Fibroblast of mammary gland (primary cell): ENCODE measurements around the gene CNTFR.

Experiments
- DNase-seq: peaks from one replicate; pipeline ENCODE4 v3.0.0-alpha.2; 2010; ENCODE audit warnings: low read depth
- H3K4me3 ChIP-seq: 2 replicates; pipeline ENCODE4 v1.5.1; 2011; ENCODE audit warnings: low read depth, mild to moderate bottlenecking, low read length, moderate library complexity; ENCODE audit not compliant: control insufficient read depth
- TF ChIP-seq, protein P1 (sequence below): conservative IDR thresholded peaks from 2 replicates; pipeline ENCODE4 v1.5.1; 2011; ENCODE audit warnings: low read depth, low read length, inconsistent platforms; ENCODE audit not compliant: control insufficient read depth, insufficient read depth

Gene CNTFR

DNA sequence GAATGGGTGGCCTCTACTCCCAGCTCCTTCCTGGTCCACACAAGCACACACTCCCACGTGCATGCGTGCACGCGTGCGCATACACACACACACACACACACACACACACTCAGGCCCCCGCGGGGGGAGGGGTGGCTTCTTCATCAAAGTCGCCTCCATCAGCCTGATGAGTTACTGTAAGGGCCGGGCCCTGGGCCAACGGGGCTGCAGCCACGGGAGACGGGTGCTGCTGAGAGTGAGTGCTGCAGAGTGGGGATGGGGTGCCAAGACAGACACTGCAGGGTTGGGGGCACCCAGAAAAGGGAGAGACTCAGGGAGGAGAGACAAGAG is 18.1 kb downstream of the CNTFR start:
- TF ChIP-seq, protein P1, sequence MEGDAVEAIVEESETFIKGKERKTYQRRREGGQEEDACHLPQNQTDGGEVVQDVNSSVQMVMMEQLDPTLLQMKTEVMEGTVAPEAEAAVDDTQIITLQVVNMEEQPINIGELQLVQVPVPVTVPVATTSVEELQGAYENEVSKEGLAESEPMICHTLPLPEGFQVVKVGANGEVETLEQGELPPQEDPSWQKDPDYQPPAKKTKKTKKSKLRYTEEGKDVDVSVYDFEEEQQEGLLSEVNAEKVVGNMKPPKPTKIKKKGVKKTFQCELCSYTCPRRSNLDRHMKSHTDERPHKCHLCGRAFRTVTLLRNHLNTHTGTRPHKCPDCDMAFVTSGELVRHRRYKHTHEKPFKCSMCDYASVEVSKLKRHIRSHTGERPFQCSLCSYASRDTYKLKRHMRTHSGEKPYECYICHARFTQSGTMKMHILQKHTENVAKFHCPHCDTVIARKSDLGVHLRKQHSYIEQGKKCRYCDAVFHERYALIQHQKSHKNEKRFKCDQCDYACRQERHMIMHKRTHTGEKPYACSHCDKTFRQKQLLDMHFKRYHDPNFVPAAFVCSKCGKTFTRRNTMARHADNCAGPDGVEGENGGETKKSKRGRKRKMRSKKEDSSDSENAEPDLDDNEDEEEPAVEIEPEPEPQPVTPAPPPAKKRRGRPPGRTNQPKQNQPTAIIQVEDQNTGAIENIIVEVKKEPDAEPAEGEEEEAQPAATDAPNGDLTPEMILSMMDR = no peak
- H3K4me3 ChIP-seq = no peak overlapping the region
- no peak for DNase-seq

DNA sequence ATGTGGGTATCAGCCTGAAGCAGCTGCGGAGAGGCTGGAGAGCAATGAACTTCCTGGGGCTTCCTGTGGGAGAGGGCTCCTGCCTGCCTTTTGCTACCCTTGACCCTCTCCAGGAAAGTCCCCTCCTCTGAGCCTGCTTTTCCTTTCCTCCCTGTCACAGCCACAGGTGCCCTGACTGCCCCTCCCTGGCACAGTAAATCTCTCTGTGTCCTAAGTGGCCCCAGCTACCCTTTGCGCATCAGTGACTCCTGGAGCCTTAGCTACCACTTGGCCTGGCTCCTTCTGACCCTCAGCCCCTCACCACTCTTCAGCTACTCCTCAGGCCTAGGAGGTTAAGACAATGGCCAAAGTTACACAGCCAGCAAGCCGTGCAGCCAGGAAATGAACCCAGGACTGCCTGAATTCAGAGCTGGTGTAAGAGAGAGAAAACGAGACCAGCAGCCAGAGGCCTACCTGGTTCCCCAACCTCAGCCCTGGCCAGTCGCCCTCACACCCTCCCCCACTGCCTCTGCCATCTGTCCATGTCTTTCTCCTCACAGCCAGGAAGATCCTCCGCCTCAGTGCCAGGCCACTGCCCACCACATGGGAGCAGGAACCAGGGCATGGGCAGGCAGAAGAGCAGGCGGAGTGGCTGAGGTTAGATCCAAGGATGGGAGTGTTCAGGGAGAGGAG is 18.6 kb downstream of the CNTFR start:
- TF ChIP-seq, protein P1 = no peak
- DNase-seq = no peak
- no peak overlapping the region for H3K4me3 ChIP-seq

DNA sequence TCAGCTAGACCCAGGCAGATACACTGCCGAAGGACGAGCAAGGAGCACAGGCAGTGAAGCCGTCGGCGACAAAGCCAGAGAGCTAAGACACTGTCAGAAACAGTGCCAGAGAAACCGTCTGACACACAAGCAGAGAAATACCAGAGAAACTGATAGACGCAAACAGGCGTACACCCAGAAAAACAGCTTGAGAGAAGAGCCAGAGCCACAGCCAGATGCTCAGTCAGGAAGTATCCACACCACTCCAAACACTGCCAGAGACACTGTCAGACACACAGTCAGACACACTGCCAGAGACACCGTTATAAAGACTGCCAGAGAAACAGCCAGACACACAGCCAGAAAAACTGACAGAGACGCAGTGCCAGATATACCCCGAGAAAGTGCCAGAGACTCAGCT is 19.1 kb downstream of the CNTFR start:
- H3K4me3 ChIP-seq = no peak overlapping the region
- no peak for DNase-seq
- TF ChIP-seq, protein P1 = no peak

DNA sequence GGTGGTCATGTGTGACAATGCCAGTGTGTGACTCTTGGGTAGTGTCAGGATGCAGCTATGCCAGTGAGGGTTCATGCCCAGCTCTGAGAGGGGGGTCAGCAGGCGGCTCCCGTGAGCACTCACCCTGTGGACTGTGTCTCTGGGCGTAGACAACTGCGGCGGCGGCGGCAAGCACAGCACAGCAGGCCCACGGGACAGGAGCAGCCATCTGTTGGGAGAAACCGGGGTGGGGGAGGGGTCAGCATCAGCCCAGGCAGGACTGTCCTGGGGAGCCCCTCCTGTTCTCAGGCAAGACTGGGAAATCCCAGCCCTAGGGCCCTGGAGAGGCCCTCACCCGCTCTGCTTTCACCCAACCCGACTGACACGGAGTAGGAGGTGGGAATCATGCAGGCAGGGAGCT is 20.8 kb downstream of the CNTFR start:
- TF ChIP-seq, protein P1 = no peak
- H3K4me3 ChIP-seq = no peak overlapping the region
- no peak for DNase-seq

DNA sequence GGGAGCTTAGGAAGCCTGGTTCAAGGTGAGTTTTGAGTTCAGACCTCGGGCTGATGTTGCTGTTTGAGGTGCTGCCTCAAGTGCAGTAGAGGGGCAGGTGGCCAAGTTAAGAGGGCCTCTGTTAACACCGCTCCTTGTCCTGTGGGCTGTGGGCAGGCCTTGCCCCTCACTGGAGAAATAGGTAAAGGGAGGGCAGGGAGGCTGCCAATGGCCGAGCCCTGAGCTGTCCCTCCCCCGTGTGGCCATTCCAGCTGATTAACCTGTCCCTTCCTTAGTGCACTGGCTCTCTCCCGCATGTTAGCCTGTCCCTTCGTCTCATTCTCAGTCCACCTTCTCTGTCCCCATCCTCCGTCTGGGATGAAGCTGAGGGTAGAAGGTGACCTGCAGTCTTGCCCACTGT is 21.4 kb downstream of the CNTFR start:
- DNase-seq = no peak
- TF ChIP-seq, protein P1 = no peak
- no peak overlapping the region for H3K4me3 ChIP-seq

DNA sequence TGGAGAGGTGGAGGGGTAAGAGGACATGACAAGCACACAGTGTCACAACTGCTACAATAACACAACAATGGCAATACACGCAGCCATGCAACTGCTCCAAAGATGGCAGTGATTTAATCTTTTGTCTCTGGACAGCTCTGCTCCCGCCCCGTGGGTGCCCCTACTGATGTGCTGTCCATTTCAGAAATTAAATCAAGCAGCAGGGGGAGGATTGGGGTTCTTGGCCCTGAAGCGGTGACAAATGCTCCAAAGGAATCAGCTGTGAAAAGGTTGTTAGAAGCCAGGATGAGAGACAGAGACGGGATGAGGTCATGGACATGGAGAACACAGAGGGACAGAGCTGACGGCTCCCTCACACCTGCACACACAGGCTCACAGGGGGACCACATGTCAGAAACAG is 22.6 kb downstream of the CNTFR start:
- no peak for DNase-seq
- H3K4me3 ChIP-seq = no peak overlapping the region
- TF ChIP-seq, protein P1 = no peak

DNA sequence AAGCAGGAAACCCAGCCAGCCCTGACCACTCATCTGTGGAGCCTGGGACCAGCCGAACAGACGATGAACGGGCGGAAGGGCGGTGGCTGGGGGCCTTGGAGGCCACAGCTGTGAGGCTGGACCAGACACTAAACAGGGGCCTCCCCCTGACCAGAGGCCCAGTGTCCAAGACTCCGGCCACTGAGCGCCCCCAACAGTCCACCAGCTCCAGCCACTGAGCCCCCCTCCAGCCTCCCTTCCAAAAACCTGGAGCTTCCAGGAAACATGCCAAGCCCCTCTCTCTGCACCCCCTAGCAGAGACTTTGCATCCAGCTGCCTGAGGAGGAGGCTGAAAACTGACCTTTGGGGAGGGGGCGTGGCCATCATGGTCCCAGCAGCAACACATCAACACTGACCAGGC is 23.2 kb downstream of the CNTFR start:
- no peak overlapping the region for H3K4me3 ChIP-seq
- TF ChIP-seq, protein P1 = no peak
- no peak for DNase-seq
